GM12878 (cell line): ENCODE measurements around the gene C1orf53. TPM values are rescaled to one million over a fixed set of nuclear protein-coding genes. Genes with fewer than 3 reads are reported as not detected.

Source experiments
- ATAC-seq: fragments of 200-7000 bp; cut with Tn5 transposase; 3 replicates; pipeline ENCODE4 v1.9.1; 2020; ENCODE audit warnings: mild to moderate bottlenecking, moderate library complexity
- BruUV-seq: library from RNA; stranded (reverse); fragments of 400-500 nt; replicated peaks from 2 replicates; lab custom pipeline; 2021; lab: Mats Ljungman, UMichigan
- CTCF ChIA-PET: fragments of 300-600 bp; sonication (Branson Sonifier 250); formaldehyde crosslinking; extraction: SDS; loops from one replicate; lab custom pipeline; 2021; ENCODE audit warnings: inconsistent platforms; lab: Yijun Ruan, JAX
- POLR2A ChIA-PET: fragments of 350-600 bp; formaldehyde crosslinking; extraction: SDS; loops from one replicate; lab custom pipeline; 2021; ENCODE audit warnings: inconsistent platforms; lab: Charles Lee
- RAD21 ChIA-PET: fragments of 300-600 bp; sonication (Branson Sonifier 250); formaldehyde crosslinking; loops from one replicate; lab custom pipeline; 2023; ENCODE audit warnings: antibody characterized with exemption; ENCODE audit not compliant: unreplicated experiment; lab: Charles Lee
- SMC1A ChIA-PET: fragments of 300-600 bp; sonication (Branson Sonifier 250); formaldehyde crosslinking; loops from one replicate; lab custom pipeline; 2023; ENCODE audit not compliant: unreplicated experiment, uncharacterized antibody; lab: Charles Lee
- DNase-seq: peaks from one replicate; pipeline ENCODE4 v3.0.0-alpha.2; 2011; ENCODE audit warnings: low read depth, low spot score
- FAIRE-seq: peaks from 3 replicates; lab custom pipeline; 2011; peaks lifted over from hg19 to GRCh38; lab: Jason Lieb, UNC
- H2AFZ ChIP-seq: 2 replicates; pipeline ENCODE4 v1.6.0; 2011; ENCODE audit warnings: low read depth, low read length, control low read depth; ENCODE audit not compliant: control insufficient read depth
- H3K27ac ChIP-seq: 2 replicates; pipeline ENCODE4 v1.5.1; 2011; ENCODE audit warnings: control low read depth; ENCODE audit not compliant: control insufficient read depth, insufficient read depth
- H3K27me3 ChIP-seq, 2 experiments: replicated peaks in 1 of 2; 2 replicates each; pipeline versions ENCODE4 v1.6.0 to v1.6.1; 2011; ENCODE audit warnings: low read length in 1 of 2; ENCODE audit not compliant: control insufficient read depth in 2 of 2, insufficient read depth in 2 of 2
- H3K36me3 ChIP-seq, 2 experiments: 2 replicates each; pipeline ENCODE4 v1.5.1; 2011; ENCODE audit warnings: low read length in 1 of 2; ENCODE audit not compliant: control insufficient read depth in 2 of 2, insufficient read depth in 2 of 2
- H3K4me1 ChIP-seq: 2 replicates; pipeline ENCODE4 v1.6.1; 2011; ENCODE audit warnings: mild to moderate bottlenecking, low read length, moderate library complexity, mixed read lengths; ENCODE audit not compliant: control insufficient read depth, insufficient read depth
- H3K4me2 ChIP-seq: 2 replicates; pipeline ENCODE4 v1.6.0; 2011; ENCODE audit warnings: control low read depth; ENCODE audit not compliant: control insufficient read depth, insufficient read depth
- H3K4me3 ChIP-seq: fragments of 200-600 bp; sonication (generic); 2 replicates; pipeline ENCODE4 v1.5.1; 2016
- H3K79me2 ChIP-seq: 2 replicates; pipeline ENCODE4 v1.6.0; 2011; ENCODE audit warnings: low read length; ENCODE audit not compliant: control insufficient read depth, insufficient read depth
- H3K9ac ChIP-seq: 2 replicates; pipeline ENCODE4 v1.8.0; 2011; ENCODE audit warnings: low read length, control low read depth, mixed read lengths; ENCODE audit not compliant: control insufficient read depth, insufficient read depth
- H3K9me3 ChIP-seq: replicated peaks from 3 replicates; pipeline ENCODE4 v1.5.1; 2011; ENCODE audit warnings: mild to moderate bottlenecking, low read length; ENCODE audit not compliant: control insufficient read depth, insufficient read depth
- H4K20me1 ChIP-seq: 2 replicates; pipeline ENCODE4 v1.6.0; 2011; ENCODE audit not compliant: control insufficient read depth, insufficient read depth
- ESRRA ChIP-seq: IDR thresholded peaks from 2 replicates; pipeline ENCODE4 v1.6.1; 2012; ENCODE audit warnings: mild to moderate bottlenecking, low read length, improper control_type of control experiment
- ETV6 ChIP-seq, 2 experiments: fragments of 450-650 bp in 1 of 2; IDR thresholded peaks in 1 of 2; conservative IDR thresholded peaks in 1 of 2; 2 replicates each; pipeline ENCODE4 v1.6.1; 2014; ENCODE audit warnings: antibody characterized with exemption in 1 of 2, borderline replicate concordance in 1 of 2, low read depth in 1 of 2, mild to moderate bottlenecking in 1 of 2, moderate library complexity in 1 of 2
- HCFC1 ChIP-seq: fragments of 150-350 bp; IDR thresholded peaks from 2 replicates; pipeline ENCODE4 v1.6.1; 2014; ENCODE audit warnings: low read length
- JUNB ChIP-seq: IDR thresholded peaks from 2 replicates; pipeline ENCODE4 v1.6.1; 2016; ENCODE audit warnings: antibody characterized with exemption, mild to moderate bottlenecking
- NRF1 ChIP-seq: conservative IDR thresholded peaks from 2 replicates; pipeline ENCODE4 v1.6.1; 2011; ENCODE audit warnings: mild to moderate bottlenecking, low read depth, low read length, improper control_type of control experiment
- PAX5 ChIP-seq: IDR thresholded peaks from 2 replicates; pipeline ENCODE4 v1.6.1; 2011; ENCODE audit warnings: low read depth, low read length, borderline replicate concordance
- SIN3A ChIP-seq: IDR thresholded peaks from 2 replicates; pipeline ENCODE4 v1.6.1; 2012; ENCODE audit warnings: low read depth, low read length, improper control_type of control experiment
- SIX5 ChIP-seq: IDR thresholded peaks from 2 replicates; pipeline ENCODE4 v1.6.1; 2011; ENCODE audit warnings: mild to moderate bottlenecking, low read depth, low read length, moderate library complexity; ENCODE audit not compliant: severe bottlenecking
- SREBF2 ChIP-seq: IDR thresholded peaks from 2 replicates; pipeline ENCODE4 v1.6.1; 2012; ENCODE audit warnings: mild to moderate bottlenecking, low read length
- SRF ChIP-seq, 2 experiments: IDR thresholded peaks; 2 replicates each; pipeline ENCODE4 v1.6.1; 2011; ENCODE audit warnings: low read depth in 2 of 2, low read length in 2 of 2, mild to moderate bottlenecking in 1 of 2, moderate library complexity in 1 of 2
- SUPT20H ChIP-seq: IDR thresholded peaks from 2 replicates; pipeline ENCODE4 v1.6.1; 2011; ENCODE audit warnings: low read depth, mild to moderate bottlenecking, low read length, moderate library complexity, borderline replicate concordance; ENCODE audit not compliant: control insufficient read depth
- TCF7 ChIP-seq: IDR thresholded peaks from 2 replicates; pipeline ENCODE4 v1.6.1; 2014; ENCODE audit warnings: antibody characterized with exemption, borderline replicate concordance
- YBX1 ChIP-seq: fragments of 450-650 bp; IDR thresholded peaks from 2 replicates; pipeline ENCODE4 v1.6.1; 2016; ENCODE audit warnings: antibody characterized with exemption
- ZNF274 ChIP-seq: IDR thresholded peaks from one replicate; pipeline ENCODE4 v1.8.0; 2011; ENCODE audit not compliant: insufficient read length, insufficient read depth
- in situ Hi-C: fragments of 300-500 bp; cut with MboI; formaldehyde crosslinking; loops from 9 replicates; pipeline ENCODE4 v1.14.3; 2018; ENCODE audit warnings: mixed read lengths
- intact Hi-C: fragments of 100-400 bp; cut with micrococcal nuclease; formaldehyde crosslinking; loops from one replicate; pipeline ENCODE4 v1.14.2; 2022; ENCODE audit not compliant: unreplicated experiment
- polyA plus RNA-seq, 11 experiments: library from polyadenylated mRNA; depleted of rRNA in 4 of 11; unstranded in 6 of 11; stranded (reverse) in 5 of 11; fragments of >200 nt; fragmentation: Nextera tagmentation in 4 of 11; fragmentation: Illumina TruSeq in 1 of 11; extraction: Ambion mirVana in 4 of 11; extraction: Trizol in 1 of 11; gene quantifications; 1 replicate in 1 of 11; 2 replicates in 10 of 11; pipeline versions ENCODE4 v1.2.1 to v1.2.3, GENCODE V29; 2011 to 2016; ENCODE audit warnings: inconsistent platforms in 2 of 11, missing spikeins in 2 of 11, low read depth in 1 of 11
- total RNA-seq, 4 experiments: library from RNA; depleted of rRNA in 3 of 4; stranded (reverse); fragments of >200 nt in 3 of 4; fragmentation: Illumina TruSeq in 1 of 4; extraction: Trizol in 1 of 4; gene quantifications; 2 replicates each; pipeline versions ENCODE4 v1.2.1 to v1.2.3, GENCODE V29; 2013 to 2021
- TF ChIP-seq, protein P1 (sequence below): fragments of 150-350 bp; IDR thresholded peaks from 2 replicates; pipeline ENCODE4 v1.6.1; 2016; ENCODE audit warnings: low read depth, low read length

C1orf53 gene
- total and polyA plus RNA-seq, 10 of the 15 experiments (the other 5 are each of a cell fraction or from before 2014, with no cell fraction given), result 0.31 to 5.4 (median 0.59) TPM

DNA sequence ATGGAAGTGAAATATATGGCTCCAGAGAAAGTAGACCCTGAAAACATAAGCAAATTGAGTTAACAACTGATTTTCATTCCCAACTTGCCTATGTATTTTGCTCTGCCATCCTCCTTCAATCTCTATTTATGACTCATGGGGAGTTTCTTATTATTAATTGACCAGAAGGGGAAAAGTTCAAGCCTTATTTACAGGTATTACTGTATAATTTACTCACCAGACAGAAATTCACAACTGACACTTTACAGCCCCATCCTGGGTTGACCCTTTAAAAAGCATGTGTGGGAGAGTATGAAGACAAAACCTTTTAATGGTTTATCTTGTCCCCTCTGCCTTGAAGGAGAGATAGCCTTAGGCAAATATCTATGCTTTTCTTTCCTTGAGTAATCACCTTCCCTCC is 39.8 kb upstream of the C1orf53 start:
- no peak for ATAC-seq
- CTCF ChIA-PET, result no interaction called here
- no peaks in the 10 kb centered on the region for H4K20me1 ChIP-seq
- in situ Hi-C loops (loop anchor here (10.0 kb wide), 2 partner anchors 168 to 248 kb away; no protein-coding TSS in a partner anchor), intact Hi-C loops (loop anchor here (1.0 kb wide), 1 partner anchor 14 kb away; no protein-coding TSS in a partner anchor)
- H3K4me2 ChIP-seq, result no peak overlapping the region
- no peak for DNase-seq
- H3K9me3 ChIP-seq, result no peaks in the 10 kb centered on the region
- H3K79me2 ChIP-seq, result no peaks in the 10 kb centered on the region
- no peaks in the 10 kb centered on the region for H3K27me3 ChIP-seq
- BruUV-seq, result no TSS peak
- no peak overlapping the region for H3K4me3 ChIP-seq
- POLR2A ChIA-PET, result no interaction called here
- no peak overlapping the region for H3K9ac ChIP-seq
- RAD21 ChIA-PET, result no interaction called here
- H2AFZ ChIP-seq, result no peak overlapping the region
- SMC1A ChIA-PET, result no interaction called here
- no peak for FAIRE-seq
- H3K4me1 ChIP-seq, result no peaks in the 10 kb centered on the region
- no peaks in the 10 kb centered on the region for H3K36me3 ChIP-seq
- H3K27ac ChIP-seq, result no peak overlapping the region
- no peak for TF ChIP-seq SUPT20H
- TF ChIP-seq TCF7, result no peak
- TF ChIP-seq, protein P1, sequence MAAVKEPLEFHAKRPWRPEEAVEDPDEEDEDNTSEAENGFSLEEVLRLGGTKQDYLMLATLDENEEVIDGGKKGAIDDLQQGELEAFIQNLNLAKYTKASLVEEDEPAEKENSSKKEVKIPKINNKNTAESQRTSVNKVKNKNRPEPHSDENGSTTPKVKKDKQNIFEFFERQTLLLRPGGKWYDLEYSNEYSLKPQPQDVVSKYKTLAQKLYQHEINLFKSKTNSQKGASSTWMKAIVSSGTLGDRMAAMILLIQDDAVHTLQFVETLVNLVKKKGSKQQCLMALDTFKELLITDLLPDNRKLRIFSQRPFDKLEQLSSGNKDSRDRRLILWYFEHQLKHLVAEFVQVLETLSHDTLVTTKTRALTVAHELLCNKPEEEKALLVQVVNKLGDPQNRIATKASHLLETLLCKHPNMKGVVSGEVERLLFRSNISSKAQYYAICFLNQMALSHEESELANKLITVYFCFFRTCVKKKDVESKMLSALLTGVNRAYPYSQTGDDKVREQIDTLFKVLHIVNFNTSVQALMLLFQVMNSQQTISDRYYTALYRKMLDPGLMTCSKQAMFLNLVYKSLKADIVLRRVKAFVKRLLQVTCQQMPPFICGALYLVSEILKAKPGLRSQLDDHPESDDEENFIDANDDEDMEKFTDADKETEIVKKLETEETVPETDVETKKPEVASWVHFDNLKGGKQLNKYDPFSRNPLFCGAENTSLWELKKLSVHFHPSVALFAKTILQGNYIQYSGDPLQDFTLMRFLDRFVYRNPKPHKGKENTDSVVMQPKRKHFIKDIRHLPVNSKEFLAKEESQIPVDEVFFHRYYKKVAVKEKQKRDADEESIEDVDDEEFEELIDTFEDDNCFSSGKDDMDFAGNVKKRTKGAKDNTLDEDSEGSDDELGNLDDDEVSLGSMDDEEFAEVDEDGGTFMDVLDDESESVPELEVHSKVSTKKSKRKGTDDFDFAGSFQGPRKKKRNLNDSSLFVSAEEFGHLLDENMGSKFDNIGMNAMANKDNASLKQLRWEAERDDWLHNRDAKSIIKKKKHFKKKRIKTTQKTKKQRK, result no peak
- TF ChIP-seq ETV6 (conservative IDR thresholded peaks at IDR 0.05 in 1 of 2, IDR thresholded peaks at IDR 0.05 in 1 of 2; ENCODE audit: borderline replicate concordance in 1 of 2, low read depth in 1 of 2), result no peak
- no peak for TF ChIP-seq YBX1
- no peak for TF ChIP-seq JUNB
- no peak for TF ChIP-seq ESRRA
- no peak for TF ChIP-seq PAX5
- TF ChIP-seq SIX5, result no peak
- TF ChIP-seq SREBF2, result no peak
- TF ChIP-seq SIN3A, result no peak
- TF ChIP-seq HCFC1, result no peak
- TF ChIP-seq ZNF274, result no peak
- no peak for TF ChIP-seq SRF (IDR thresholded peaks at IDR 0.05; ENCODE audit: low read depth in 2 of 2, low read length in 2 of 2)
- no peak for TF ChIP-seq NRF1
